ENCODE data around the gene RCOR3.
"Not testable (repeated sequence)": the region's sequence is repeated elsewhere in the genome, so short reads cannot be mapped to it uniquely, and the experiment has no call there.

RCOR3 gene

DNA sequence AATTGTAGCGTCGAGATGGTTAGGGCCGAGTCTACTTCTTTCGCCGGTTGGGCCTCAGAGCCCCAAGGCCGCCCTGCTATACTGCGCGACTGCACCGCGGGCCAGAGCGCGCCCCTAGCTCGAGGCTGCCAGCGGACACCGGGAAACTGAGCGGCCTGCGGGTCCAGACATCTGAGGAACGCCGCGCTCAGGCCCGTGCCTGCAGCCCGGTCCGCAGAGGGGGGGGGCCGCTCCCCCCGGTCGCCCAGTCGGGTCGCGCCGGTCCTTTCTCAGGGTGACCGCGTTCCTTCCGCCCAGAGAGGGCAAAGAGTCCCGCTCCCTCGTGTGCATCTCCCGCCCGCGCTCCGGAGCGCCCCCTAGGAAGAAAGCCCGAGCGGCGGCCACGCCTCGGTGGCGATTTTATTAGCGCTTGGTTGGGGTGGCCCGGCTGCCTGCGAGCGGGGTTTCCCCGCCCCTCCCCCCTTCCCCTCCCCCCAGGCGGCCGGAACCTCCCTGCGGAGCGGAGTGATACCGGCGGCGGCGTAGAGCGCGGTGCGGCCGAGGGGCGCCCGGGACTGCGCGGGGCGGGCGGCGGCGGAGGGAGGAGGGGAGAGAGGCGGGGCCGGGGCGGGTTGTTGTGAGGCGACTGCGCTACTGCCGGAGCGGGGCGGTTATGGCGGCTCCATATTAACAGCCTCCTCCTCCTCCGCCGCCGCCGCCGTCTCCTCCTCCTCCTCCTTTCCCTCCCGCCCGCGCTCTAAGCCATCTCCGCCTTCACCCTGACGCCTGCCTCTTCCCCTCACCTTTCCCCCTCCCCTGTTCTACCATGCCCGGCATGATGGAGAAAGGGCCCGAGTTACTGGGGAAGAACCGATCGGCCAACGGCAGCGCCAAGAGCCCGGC is at the start of gene RCOR3:
Gene RCOR3, plus strand, starts transcription at position 611 of the 882 bp plus-strand sequence. Its CDS starts 195 bp downstream, at position 806.
- peak; percentile 91 for DNase-seq (ENCODE audit: low read depth)

DNA sequence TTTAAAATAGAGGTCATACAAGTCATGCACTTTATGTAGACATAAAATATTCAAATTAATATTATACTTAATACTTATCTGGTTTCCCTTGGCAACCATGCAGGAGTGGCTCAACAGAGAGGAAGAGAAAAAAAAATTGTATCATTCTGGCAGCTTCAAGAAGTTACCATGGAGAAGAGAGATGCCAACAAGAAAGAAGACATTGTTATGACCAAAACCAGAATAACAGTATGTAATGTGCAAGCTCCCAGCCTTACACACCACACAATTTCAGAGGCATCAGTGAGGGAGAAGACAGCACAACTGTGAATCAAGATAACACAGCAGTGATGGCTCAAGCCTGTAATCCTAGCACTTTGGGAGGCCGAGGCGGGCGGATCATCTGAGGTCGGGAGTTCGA is 49.1 kb upstream of the RCOR3 start:
- no peak for DNase-seq (ENCODE audit: low read depth)

DNA sequence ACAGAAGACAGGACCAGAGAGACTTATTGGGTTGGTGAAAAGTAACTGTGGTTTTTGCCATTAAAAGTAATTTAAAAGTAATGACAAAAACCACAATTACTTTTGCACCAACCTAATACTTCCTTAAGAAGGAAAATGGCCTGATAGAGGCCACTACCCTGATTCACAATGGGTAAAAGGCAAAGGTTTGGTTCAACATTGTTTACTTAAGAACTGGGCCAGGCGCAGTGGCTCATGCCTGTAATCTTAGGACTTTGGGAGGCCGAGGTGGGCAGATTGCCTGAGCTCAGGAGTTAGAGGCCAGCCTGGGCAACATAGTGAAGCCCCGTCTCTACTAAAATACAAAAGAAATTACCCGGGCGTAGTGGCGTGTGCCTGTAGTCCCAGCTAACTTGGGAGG is 48.2 kb upstream of the RCOR3 start:
- DNase-seq (ENCODE audit: low read depth), result no peak

DNA sequence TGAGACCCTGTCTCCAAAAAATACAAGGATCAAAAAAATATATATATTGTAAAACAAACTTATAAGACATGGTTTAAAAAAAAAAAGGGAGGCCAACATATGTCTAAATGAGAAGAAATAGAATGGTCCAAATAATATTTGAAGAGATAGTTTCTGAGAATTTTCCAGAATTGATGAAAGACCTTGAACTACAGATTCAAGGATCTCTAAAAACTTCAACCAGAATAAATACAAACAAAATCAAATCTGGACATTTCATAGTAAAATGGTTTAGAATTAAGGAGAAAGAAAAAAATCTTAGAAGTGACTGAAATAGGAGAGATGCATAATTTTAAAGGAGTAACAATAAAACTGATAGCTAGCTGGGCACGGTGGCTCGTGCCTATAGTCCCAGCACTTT is 45.5 kb upstream of the RCOR3 start:
- DNase-seq (ENCODE audit: low read depth), result no peak

DNA sequence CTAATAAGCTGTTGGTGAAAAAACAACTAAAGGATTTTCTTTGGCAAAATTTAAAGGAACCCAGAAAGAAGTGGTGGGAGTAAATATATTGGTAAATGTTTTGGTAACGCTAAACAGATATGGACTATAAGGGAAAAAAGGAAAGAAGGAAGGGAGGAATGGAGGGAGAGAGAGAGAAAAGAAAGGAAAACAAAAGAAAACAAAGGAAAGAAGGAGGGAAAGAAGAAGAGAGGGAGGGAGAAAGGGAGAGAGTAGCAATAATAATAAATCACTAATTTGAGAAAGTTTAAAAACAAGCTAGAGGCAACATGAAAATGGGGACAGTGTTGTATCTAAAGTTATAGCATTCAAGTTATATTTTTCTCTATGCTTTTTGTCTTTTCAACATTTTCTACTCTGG is 43.6 kb upstream of the RCOR3 start:
- DNase-seq (ENCODE audit: low read depth), result no peak

DNA sequence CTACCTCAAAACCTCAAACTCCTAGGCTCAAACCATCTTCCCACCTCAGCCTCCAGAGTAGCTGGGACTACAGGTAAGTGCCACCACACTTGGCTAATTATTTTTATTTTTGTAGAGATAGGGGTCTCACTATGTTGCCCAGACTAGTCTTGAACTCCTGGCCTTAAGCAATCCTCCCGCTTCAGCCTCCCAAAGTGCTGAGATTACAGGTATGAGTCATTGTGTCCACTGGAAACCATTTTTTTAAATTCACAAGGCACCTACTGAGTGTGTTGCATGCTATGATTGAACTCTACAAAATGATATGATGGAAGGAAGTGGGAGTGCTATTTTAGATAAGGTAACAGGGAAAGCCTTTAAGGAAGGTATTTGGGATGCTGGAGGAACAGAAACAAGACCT is 41.8 kb upstream of the RCOR3 start:
- DNase-seq (ENCODE audit: low read depth), result no peak

DNA sequence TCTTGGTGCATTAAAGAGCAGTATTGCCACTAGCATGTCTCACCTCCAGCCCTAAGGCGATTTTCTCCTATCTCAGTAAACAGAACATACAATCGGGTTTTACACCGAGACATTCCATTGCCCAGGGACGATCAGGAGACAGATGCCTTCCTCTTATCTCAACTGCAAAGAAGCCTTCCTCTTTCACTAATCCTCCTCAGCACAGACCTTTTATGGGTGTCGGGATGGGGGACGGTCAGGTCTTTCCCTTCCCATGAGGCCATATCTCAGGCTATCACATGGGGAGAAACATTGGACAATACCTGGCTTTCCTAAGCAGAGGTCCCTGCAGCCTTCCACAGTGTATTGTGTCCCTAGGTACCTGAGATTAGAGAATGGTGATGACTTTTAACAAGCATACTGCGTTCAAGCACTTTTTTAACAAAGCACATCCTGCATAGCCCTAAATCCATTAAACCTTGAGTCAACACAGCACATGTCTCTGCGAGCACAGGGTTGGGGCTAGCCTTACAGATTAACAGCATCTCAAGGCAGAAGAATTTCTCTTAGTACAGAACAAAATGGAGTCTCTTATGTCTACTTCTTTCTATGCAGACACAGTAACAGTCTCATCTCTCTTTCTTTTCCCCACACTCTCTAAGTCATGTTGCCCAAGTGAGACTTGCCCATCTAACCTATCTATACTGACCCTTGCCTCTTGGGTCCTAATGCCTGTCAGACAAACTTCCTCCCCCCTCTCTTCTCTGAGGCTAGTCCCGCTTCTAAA is 36.5 kb upstream of the RCOR3 start:
- DNase-seq (ENCODE audit: low read depth), result not testable (repeated sequence)

DNA sequence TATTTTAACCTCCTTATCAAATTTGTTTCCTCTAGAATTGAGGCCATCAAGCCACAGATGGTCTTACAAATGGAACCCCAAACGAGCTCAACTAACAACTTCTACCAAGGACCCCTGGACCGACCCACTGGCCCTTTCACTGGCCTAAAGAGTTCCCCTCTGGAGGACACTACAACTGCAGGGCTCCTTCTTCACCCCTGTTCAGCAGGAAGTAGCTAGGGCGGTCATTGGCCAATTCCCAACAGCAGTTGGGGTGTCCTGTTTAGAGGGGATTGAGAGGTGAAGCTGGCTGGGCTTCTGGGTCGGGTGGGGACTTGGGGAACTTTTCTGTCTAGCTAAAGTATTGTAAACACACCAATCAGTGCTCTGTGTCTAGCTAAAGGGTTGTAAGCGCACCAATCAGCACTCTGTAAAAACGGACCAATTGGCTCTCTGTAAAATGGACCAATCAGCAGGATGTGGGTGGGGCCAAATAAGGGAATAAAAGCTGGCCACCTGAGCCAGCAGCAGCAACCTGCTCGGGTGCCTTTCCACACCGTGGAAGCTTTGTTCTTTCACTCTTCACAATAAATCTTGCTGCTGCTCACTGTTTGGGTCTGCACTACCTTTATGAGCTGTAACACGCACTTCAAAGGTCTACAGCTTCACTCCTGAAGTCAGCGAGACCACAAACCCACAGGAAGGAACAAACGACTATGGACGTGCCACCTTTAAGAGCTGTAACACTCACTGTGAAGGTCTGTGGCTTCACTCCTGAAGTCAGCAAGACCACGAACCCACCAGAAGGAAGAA is 30.4 kb upstream of the RCOR3 start:
- peak; percentile 20 for DNase-seq (ENCODE audit: low read depth)

DNA sequence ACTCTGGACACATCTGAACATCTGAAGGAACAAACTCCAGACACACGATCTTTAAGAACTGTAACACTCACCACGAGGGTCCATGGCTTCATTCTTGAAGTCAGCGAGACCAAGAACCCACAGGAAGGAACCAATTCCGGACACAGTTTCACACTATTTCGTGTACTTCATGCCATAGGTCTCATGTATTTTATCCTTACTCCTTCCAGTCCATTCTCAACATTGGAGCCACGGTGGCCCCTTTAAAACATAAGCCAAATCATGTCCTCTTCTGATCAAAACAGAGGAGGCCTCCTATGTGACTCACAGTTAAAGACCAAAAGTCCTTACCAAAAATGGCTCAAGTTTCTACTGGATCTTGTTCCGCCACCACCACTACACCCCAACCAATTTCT is 29.8 kb upstream of the RCOR3 start:
- no peak for DNase-seq (ENCODE audit: low read depth)

DNA sequence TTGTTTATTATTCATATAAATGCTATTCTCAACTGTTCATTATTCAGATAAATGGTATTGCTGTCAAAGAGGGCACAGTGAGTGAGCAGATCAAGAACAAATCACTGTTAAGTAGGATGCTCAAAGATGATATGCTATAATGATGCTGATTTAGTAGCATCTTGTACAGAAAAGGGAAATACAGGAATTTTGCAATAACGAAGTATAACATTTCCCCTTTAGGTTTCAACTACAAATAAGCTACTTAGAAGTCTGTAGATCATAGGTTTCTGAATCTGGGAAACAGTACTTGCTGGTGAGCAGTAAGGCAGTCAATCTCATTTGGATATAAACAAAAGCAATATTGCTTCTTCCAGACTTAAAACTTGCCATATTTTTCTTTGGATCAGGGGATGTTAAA is 27.3 kb upstream of the RCOR3 start:
- DNase-seq (ENCODE audit: low read depth), result no peak

DNA sequence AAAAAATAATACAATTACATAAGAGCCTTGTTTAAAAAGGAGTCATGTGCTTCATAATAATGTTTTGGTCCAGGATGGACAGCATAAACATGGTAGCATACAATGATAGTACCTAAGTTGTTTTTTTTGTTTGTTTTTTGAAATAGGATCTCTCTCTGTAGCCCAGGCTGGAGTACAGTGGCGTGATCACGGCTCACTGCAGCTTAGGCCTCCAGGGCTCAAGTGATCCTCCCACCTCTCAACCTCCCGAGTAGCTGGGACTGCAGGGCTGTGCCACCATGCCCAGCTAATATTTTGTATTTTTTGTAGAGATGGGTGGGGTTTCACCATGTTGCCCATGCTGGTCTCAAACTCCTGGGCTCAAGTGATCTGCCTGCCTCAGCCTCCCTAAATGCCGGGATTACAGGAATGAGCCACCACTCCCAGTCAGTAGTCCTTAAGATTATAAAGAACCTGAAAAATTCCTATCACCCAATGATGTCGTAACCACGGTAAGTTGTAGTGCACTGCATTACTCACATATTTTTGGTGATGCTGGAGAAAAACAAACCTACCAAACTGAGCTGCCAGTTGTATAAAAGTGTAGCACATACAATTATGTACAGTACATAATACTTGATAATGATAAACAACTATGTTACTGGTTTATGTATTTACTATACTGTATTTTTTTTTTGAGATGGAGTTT is 22.4 kb upstream of the RCOR3 start:
- DNase-seq (ENCODE audit: low read depth), result no peak

DNA sequence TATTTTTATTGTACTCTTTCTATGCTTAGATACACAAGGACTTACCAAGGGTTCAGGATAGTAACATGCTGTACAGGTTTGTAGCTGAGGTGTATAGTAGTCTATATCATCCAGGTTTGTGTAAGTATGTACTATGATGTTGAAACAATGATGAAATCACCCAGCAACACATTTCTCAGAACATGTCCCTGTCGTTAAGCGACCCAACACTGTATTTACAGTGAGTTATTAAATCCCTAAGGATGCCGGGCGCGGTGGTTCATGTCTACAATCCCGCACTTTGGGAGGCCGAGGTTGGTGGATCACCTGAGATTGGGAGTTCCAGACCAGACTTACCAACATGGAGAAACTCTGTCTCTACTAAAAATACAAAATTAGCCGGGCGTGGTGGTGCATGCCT is 21.6 kb upstream of the RCOR3 start:
- DNase-seq (ENCODE audit: low read depth), result no peak

DNA sequence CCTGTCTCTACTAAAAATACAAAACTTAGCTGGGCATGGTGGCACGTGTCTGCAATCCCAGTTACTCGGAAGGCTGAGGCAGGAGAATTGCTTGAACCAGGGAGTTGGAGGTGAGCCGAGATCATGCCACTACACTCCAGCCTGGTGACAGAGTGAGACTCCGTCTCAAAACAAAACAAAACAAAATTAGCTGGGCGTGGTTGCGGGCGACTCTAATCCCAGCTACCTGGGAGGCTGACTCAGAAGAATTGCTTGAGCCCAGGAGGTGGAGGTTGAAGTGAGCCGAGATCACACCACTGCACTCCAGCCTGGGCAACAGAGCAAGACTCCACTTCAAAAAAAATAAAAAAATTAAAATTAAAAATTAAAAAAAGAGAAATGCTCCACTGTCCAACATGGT is 18.6 kb upstream of the RCOR3 start:
- not testable (repeated sequence) for DNase-seq (ENCODE audit: low read depth)

DNA sequence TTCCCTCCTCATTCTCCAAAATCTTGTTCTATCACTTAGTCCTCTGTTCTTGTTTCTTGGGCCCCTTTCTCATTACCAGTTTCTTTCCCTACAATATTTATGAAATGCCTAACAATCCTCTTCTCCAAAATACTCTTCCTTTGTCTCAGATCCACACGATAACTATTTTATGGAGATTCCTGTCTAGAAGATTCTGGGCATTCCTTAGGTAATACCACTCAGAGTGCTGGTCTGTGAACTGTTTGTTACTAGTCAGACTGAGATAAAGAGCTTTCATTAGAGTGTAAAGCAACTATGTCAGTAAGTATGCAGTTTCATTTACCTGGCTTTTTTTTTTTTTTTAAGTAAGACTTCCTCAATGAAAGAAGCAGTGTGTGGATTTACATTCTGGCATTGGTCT is 18.1 kb upstream of the RCOR3 start:
- DNase-seq (ENCODE audit: low read depth), result no peak

DNA sequence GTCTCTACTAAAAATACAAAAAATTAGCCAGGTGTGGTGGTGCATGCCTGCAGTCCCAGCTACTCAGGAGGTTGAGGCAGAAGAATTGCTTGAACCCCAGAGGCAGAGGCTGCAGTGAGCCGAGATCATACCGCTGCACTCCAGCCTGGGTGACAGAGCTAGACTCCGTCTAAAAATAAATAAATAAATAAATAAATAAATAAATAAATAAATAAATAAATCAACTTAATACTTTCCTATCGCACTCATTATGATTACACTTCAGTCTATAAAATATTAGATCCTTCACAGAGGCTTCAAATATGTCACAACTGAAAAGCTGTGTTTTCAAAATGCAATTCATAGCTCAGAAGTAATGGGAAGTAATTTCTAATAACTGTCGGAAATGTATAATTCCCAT is 15.5 kb upstream of the RCOR3 start:
- DNase-seq (ENCODE audit: low read depth), result not testable (repeated sequence)

DNA sequence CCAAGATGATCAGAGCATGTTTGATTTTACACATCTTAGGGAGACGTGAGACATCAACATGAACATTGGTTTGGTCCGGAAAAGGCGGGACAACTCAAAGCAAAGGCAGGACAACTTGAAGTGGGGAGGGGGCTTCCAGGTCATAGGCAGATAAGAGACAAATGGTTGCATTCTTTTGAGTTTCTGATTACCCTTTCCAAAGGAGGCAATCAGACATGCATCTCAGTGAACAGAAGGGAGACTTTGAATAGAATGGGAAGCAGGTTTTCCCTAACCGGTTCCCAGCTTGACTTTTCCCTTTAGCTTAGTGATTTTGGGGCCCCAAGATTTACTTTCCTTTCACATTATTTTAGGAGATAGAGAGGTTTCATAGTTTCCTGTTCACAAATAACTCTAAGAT is 12.6 kb upstream of the RCOR3 start:
- not testable (repeated sequence) for DNase-seq (ENCODE audit: low read depth)

DNA sequence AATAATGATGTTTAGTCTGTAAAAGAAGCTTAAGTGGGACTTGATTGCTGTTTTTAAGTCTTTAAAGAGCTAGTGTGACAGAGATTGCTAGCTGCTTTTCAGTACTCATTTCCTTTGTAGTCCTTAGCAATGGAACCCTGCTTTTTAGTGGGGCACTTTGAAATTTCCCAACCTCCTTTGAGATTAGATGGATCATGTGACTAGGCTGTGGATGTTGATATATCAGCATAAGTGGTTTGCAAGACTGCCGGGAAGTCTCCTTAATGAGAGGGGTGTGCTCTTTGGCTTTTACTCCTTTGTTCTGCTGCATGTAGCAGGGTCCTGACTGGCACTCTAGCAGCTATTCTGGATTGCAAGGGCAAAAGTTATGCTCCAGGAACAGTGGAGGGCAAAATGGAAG is 11.2 kb upstream of the RCOR3 start:
- DNase-seq (ENCODE audit: low read depth), result no peak

DNA sequence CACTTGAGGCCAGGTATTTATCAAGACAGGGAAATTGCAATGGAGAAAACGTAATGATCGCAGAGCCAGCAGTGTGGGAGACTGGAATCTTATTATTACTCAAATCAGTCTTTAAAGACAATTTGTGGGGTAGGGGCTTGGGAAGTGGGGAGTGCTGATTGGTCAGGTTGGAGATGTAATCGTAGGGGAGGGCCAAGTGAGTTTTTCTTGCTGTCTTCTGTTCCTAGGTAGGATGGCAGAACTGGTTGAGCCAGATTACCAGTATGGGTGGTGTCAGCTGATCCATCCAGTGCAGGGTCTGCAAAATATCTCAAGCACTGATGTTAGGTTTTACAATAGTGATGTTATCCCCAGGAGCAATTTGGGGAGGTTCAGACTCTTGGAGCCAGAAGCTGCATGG is 9.6 kb upstream of the RCOR3 start:
- not testable (repeated sequence) for DNase-seq (ENCODE audit: low read depth)

DNA sequence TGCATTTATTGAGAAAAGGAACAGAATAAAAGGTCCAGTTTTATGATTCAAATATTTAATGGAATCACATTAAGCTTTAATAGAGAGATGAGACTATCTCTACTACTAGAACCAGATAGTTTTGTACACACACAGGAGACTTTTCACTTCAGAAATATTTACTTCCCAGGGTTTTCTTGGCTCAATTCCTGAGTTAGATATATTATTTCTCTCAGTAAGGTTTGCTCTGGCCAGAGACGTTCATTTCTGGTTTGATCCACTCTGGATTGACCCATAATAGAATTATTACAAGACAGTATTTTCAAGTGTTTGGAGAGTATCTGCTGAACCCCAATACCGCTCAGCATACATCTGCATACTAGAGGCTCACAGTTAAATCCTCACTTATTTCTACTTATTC is 1.3 kb upstream of the RCOR3 start:
- no peak for DNase-seq (ENCODE audit: low read depth)

DNA sequence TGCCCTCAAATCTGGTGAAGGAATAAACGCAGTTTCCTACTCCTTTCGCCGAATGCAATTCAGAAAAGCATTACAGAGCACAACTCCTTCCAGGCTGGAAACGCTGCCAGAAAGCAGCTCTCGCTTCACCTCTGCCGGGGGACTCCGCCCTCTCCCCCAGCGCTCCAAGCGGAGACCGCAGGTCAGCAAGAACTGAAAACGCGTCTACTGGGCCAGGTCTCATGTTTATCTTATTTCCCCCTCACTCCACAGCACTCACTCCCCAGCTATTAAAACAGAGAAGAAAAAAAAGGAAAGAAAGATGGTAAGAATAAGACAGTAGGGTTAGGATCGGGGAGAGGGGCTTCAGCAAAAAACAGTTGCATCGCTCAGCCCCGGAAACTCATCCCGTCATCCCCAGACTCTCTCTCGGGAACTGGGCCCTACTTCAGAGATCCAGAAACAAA is 833 bp upstream of the RCOR3 start:
- peak; percentile 22 for DNase-seq (ENCODE audit: low read depth)

DNA sequence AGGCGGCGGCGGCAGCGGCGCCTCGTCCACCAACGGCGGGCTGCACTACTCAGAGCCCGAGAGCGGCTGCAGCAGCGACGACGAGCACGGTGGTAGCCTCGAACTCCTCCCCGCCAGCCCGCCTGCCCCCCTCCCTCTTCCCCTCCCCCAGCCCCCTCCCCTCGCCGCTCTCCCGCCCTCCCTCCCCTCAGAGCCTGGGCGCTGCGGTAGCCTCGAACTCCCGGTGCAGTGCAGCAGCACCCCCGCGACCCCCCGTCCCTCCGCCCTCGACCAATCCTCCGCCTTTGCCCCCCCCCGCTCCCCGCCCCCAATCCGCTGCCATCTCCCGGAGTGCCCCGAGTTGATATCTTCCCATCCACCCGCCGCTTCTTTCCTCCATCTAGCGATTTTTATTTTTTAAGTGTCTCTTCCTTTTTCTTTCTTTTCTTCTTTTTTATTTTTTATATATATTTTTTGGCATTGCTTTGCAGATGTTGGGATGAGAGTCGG is 516 bp downstream of the RCOR3 start:
- peak; percentile 35 for DNase-seq (ENCODE audit: low read depth)
